K562 (cell line): Measurements from ENCODE around the gene RGS9. TPM values are rescaled to one million over a fixed set of nuclear protein-coding genes. Genes with fewer than 3 reads are reported as not detected.

Source experiments
- ARNT ChIP-seq, 2 experiments: fragments of 450-650 bp; IDR thresholded peaks; 2 replicates each; pipeline ENCODE4 v1.6.1; 2016; ENCODE audit warnings: mild to moderate bottlenecking in 1 of 2
- CBX8 ChIP-seq: fragments of 200-600 bp; sonication (generic); IDR thresholded peaks from 2 replicates; pipeline ENCODE4 v1.6.1; 2012; ENCODE audit warnings: borderline replicate concordance, mixed run types, low read depth, mild to moderate bottlenecking, moderate library complexity, mixed read lengths, low read length, control low read depth, inconsistent platforms; ENCODE audit not compliant: poor library complexity, severe bottlenecking; ENCODE audit errors: extremely low read depth
- CTBP1 ChIP-seq: fragments of 450-650 bp; IDR thresholded peaks from 2 replicates; pipeline ENCODE4 v1.6.1; 2016; ENCODE audit warnings: borderline replicate concordance
- MTA1 ChIP-seq: fragments of 450-650 bp; IDR thresholded peaks from 2 replicates; pipeline ENCODE4 v1.6.1; 2017; ENCODE audit warnings: borderline replicate concordance
- NEUROD1 ChIP-seq: fragments of 150-350 bp; IDR thresholded peaks from 2 replicates; pipeline ENCODE4 v1.6.1; 2014; ENCODE audit warnings: borderline replicate concordance, low read length, low read depth; ENCODE audit not compliant: partially characterized antibody
- SP1 ChIP-seq: sonication (generic); formaldehyde crosslinking; IDR thresholded peaks from 2 replicates; pipeline ENCODE4 v1.8.1; 2022; ENCODE audit warnings: mild to moderate bottlenecking, missing genetic modification reagents
- ZKSCAN8 ChIP-seq: fragments of 200-800 bp; sonication (Bioruptor generic); IDR thresholded peaks from 2 replicates; pipeline ENCODE4 v1.6.1; 2016; ENCODE audit warnings: missing genetic modification characterization, missing compliant biosample characterization
- ZNF24 ChIP-seq: fragments of 450-650 bp; IDR thresholded peaks from 2 replicates; pipeline ENCODE4 v1.6.1; 2016
- ZNF316 ChIP-seq: fragments of 450-650 bp; IDR thresholded peaks from 2 replicates; pipeline ENCODE4 v1.6.1; 2016
- ZNF41 ChIP-seq: fragments of 250-450 bp; sonication (Bioruptor Pico); conservative IDR thresholded peaks from 2 replicates; pipeline ENCODE4 v1.4.0; 2020; ENCODE audit warnings: mild to moderate bottlenecking
- polyA plus RNA-seq, 8 experiments: library from polyadenylated mRNA; depleted of rRNA in 4 of 8; stranded (reverse) in 5 of 8; unstranded in 3 of 8; fragments of >200 nt; fragmentation: Nextera tagmentation in 2 of 8; fragmentation: Illumina TruSeq in 1 of 8; extraction: Ambion mirVana in 2 of 8; extraction: Trizol in 1 of 8; gene quantifications; 2 replicates each; pipeline versions ENCODE4 v1.2.1 to v1.2.3, GENCODE V29; 2011 to 2014; ENCODE audit warnings: inconsistent platforms in 1 of 8, missing spikeins in 1 of 8
- total RNA-seq, 7 experiments: library from RNA; depleted of rRNA in 6 of 7; stranded (reverse); fragments of >200 nt in 6 of 7; fragmentation: Illumina TruSeq in 2 of 7; extraction: Trizol in 2 of 7; gene quantifications; 2 replicates each; pipeline versions ENCODE4 v1.2.1 to v1.2.3, GENCODE V29; 2011 to 2021; ENCODE audit warnings: low replicate concordance in 1 of 7
- TF ChIP-seq, protein P1 (sequence below), 2 experiments: fragments of 450-650 bp; IDR thresholded peaks; 2 replicates each; pipeline ENCODE4 v1.6.1; 2018; ENCODE audit warnings: mild to moderate bottlenecking in 2 of 2, low read depth in 1 of 2; ENCODE audit not compliant: partially characterized antibody in 2 of 2
- TF ChIP-seq, protein P2 (sequence below): IDR thresholded peaks from 3 replicates; pipeline ENCODE4 v1.6.1; 2011; ENCODE audit warnings: borderline replicate concordance, mild to moderate bottlenecking, moderate library complexity; ENCODE audit not compliant: insufficient read length; ENCODE audit errors: extremely low read depth
- TF ChIP-seq, protein P3 (sequence below), 2 experiments: fragments of 450-650 bp in 1 of 2; IDR thresholded peaks; 2 replicates each; pipeline ENCODE4 v1.6.1; 2011 to 2017; ENCODE audit warnings: low read depth in 2 of 2, antibody characterized with exemption in 1 of 2, borderline replicate concordance in 1 of 2, low read length in 1 of 2, mild to moderate bottlenecking in 1 of 2, mixed read lengths in 1 of 2; ENCODE audit not compliant: control insufficient read depth in 1 of 2
- TF ChIP-seq, protein P4 (sequence below): fragments of 450-650 bp; IDR thresholded peaks from 2 replicates; pipeline ENCODE4 v1.6.1; 2016; ENCODE audit warnings: low read depth, mild to moderate bottlenecking, moderate library complexity

The RGS9 gene
- total and polyA plus RNA-seq, 9 of the 15 experiments (the other 6 are each of a cell fraction or from before 2014, with no cell fraction given), result 0.18 to 1.4 (median 0.55) TPM

DNA sequence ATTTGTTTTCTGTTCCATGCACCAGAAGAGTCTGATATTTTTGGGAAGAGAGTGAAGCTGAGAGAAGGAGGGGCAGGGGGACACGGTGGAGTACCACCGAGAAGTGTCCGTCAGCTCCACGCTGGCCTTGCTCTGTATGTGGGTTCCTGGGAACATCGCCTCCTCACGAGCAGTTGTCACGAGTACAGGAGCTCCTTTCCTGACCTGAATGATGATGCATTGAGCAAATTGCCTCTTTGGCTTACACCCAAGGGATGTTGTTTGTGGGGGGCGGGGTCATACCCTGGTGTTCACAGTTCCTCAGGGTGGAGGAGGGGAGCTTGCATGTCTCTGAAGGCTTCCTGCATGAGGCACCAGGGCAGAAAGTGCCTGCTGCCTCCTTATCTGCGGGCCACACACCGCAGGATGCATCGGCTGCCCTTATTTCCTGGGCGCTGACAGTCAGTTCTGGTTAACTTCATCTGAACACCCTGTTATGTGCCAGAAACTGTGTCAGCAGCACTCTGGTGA lies 36.2 kb downstream of the RGS9 start (continued):
- TF ChIP-seq, protein P1, sequence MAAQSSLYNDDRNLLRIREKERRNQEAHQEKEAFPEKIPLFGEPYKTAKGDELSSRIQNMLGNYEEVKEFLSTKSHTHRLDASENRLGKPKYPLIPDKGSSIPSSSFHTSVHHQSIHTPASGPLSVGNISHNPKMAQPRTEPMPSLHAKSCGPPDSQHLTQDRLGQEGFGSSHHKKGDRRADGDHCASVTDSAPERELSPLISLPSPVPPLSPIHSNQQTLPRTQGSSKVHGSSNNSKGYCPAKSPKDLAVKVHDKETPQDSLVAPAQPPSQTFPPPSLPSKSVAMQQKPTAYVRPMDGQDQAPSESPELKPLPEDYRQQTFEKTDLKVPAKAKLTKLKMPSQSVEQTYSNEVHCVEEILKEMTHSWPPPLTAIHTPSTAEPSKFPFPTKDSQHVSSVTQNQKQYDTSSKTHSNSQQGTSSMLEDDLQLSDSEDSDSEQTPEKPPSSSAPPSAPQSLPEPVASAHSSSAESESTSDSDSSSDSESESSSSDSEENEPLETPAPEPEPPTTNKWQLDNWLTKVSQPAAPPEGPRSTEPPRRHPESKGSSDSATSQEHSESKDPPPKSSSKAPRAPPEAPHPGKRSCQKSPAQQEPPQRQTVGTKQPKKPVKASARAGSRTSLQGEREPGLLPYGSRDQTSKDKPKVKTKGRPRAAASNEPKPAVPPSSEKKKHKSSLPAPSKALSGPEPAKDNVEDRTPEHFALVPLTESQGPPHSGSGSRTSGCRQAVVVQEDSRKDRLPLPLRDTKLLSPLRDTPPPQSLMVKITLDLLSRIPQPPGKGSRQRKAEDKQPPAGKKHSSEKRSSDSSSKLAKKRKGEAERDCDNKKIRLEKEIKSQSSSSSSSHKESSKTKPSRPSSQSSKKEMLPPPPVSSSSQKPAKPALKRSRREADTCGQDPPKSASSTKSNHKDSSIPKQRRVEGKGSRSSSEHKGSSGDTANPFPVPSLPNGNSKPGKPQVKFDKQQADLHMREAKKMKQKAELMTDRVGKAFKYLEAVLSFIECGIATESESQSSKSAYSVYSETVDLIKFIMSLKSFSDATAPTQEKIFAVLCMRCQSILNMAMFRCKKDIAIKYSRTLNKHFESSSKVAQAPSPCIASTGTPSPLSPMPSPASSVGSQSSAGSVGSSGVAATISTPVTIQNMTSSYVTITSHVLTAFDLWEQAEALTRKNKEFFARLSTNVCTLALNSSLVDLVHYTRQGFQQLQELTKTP (IDR thresholded peaks at IDR 0.05; ENCODE audit: low read depth in 1 of 2, partially characterized antibody in 2 of 2), result peak in 1 of 2 experiments; percentile 18
- TF ChIP-seq ZNF41 (CRISPR knock-in tag), result no peak
- peak; percentile 83 for TF ChIP-seq NEUROD1
- TF ChIP-seq, protein P2, sequence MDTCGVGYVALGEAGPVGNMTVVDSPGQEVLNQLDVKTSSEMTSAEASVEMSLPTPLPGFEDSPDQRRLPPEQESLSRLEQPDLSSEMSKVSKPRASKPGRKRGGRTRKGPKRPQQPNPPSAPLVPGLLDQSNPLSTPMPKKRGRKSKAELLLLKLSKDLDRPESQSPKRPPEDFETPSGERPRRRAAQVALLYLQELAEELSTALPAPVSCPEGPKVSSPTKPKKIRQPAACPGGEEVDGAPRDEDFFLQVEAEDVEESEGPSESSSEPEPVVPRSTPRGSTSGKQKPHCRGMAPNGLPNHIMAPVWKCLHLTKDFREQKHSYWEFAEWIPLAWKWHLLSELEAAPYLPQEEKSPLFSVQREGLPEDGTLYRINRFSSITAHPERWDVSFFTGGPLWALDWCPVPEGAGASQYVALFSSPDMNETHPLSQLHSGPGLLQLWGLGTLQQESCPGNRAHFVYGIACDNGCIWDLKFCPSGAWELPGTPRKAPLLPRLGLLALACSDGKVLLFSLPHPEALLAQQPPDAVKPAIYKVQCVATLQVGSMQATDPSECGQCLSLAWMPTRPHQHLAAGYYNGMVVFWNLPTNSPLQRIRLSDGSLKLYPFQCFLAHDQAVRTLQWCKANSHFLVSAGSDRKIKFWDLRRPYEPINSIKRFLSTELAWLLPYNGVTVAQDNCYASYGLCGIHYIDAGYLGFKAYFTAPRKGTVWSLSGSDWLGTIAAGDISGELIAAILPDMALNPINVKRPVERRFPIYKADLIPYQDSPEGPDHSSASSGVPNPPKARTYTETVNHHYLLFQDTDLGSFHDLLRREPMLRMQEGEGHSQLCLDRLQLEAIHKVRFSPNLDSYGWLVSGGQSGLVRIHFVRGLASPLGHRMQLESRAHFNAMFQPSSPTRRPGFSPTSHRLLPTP, result no peak
- TF ChIP-seq CBX8, result no peak
- peak; percentile 24 to 87; a peak in 3 of 4 replicates for TF ChIP-seq ARNT (IDR thresholded peaks at IDR 0.05)
- TF ChIP-seq, protein P3, sequence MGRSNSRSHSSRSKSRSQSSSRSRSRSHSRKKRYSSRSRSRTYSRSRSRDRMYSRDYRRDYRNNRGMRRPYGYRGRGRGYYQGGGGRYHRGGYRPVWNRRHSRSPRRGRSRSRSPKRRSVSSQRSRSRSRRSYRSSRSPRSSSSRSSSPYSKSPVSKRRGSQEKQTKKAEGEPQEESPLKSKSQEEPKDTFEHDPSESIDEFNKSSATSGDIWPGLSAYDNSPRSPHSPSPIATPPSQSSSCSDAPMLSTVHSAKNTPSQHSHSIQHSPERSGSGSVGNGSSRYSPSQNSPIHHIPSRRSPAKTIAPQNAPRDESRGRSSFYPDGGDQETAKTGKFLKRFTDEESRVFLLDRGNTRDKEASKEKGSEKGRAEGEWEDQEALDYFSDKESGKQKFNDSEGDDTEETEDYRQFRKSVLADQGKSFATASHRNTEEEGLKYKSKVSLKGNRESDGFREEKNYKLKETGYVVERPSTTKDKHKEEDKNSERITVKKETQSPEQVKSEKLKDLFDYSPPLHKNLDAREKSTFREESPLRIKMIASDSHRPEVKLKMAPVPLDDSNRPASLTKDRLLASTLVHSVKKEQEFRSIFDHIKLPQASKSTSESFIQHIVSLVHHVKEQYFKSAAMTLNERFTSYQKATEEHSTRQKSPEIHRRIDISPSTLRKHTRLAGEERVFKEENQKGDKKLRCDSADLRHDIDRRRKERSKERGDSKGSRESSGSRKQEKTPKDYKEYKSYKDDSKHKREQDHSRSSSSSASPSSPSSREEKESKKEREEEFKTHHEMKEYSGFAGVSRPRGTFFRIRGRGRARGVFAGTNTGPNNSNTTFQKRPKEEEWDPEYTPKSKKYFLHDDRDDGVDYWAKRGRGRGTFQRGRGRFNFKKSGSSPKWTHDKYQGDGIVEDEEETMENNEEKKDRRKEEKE (IDR thresholded peaks at IDR 0.05; ENCODE audit: borderline replicate concordance in 1 of 2, control insufficient read depth in 1 of 2, low read depth in 2 of 2, low read length in 1 of 2), result peak in 1 of 2 experiments; percentile 81; a peak in 1 of 4 replicates
- TF ChIP-seq, protein P4, sequence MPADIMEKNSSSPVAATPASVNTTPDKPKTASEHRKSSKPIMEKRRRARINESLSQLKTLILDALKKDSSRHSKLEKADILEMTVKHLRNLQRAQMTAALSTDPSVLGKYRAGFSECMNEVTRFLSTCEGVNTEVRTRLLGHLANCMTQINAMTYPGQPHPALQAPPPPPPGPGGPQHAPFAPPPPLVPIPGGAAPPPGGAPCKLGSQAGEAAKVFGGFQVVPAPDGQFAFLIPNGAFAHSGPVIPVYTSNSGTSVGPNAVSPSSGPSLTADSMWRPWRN, result 0 out of 2 replicates have a peak, but pooled peaks have one; percentile 34
- peak; percentile 58; the same call in 1 of the 2 replicates for TF ChIP-seq SP1 (CRISPR knock-in tag)
- TF ChIP-seq ZNF24, result peak; percentile 60; the same call in 1 of the 2 replicates
- no peak; the same call in 1 of the 2 replicates for TF ChIP-seq MTA1
- peak; percentile 81; the same call in 1 of the 2 replicates for TF ChIP-seq ZKSCAN8
- peak; percentile 45 for TF ChIP-seq ZNF316
- TF ChIP-seq CTBP1, result peak; percentile 99
